Measurements from ENCODE around the gene GPT2.

GRCh38 chr16:46971271-46971670, 87.1 kb downstream of the GPT2 start:
- no peak for TF ChIP-seq RARB (CRISPR knock-in tag; IDR thresholded peaks at IDR 0.05)
- no peak for TF ChIP-seq CSRNP3 (CRISPR knock-in tag; IDR thresholded peaks at IDR 0.05)
